Astrocyte of the hippocampus (primary cell): ENCODE results near the gene TTC9B.
"Not testable (repeated sequence)": the region's sequence is repeated elsewhere in the genome, so short reads cannot be mapped to it uniquely, and the experiment has no call there.

Source experiments
- DNase-seq: peaks from one replicate; pipeline ENCODE4 v3.0.0; 2011; ENCODE audit warnings: low read depth, low spot score

Gene TTC9B

GRCh38 chr19:40170303-40170989 is 47.7 kb downstream of the TTC9B start:
- DNase-seq = not testable (repeated sequence)

- not testable (repeated sequence) for DNase-seq
These were observed 48.5 kb downstream of the TTC9B start for GRCh38 chr19:40169482-40170302.
